Common myeloid progenitor, CD34-positive (primary cell): ENCODE measurements around the gene HNF4A.

Source experiments
- CTCF ChIA-PET: fragments of 350-600 bp; sonication (Branson Sonifier 250); formaldehyde crosslinking; loops from one replicate; lab custom pipeline; 2021; ENCODE audit warnings: antibody characterized with exemption; lab: Charles Lee
- POLR2A ChIA-PET: fragments of 350-600 bp; sonication (Branson Sonifier 250); formaldehyde crosslinking; loops from one replicate; lab custom pipeline; 2021; ENCODE audit warnings: antibody characterized with exemption; lab: Charles Lee
- DNase-seq, 3 donors: peaks; one replicate each; pipeline versions ENCODE4 v3.0.0 to v3.0.0-alpha.2; 2013
- H3K27ac ChIP-seq, 2 experiments: 1 replicate in 1 of 2; 2 replicates in 1 of 2; pipeline ENCODE4 v1.7.0; 2013; ENCODE audit warnings: inconsistent platforms in 2 of 2, low read length in 2 of 2, mild to moderate bottlenecking in 2 of 2, low read depth in 1 of 2, moderate library complexity in 1 of 2; ENCODE audit not compliant: severe bottlenecking in 2 of 2, insufficient read depth in 1 of 2, poor library complexity in 1 of 2
- H3K27me3 ChIP-seq, 5 experiments: replicated peaks in 2 of 5; 1 replicate in 3 of 5; 2 replicates in 2 of 5; pipeline versions ENCODE4 v1.6.1 to v1.7.0; 2013; ENCODE audit warnings: low read length in 4 of 5, mild to moderate bottlenecking in 2 of 5, moderate library complexity in 2 of 5, inconsistent platforms in 1 of 5; ENCODE audit not compliant: insufficient read depth in 5 of 5, control insufficient read depth in 4 of 5
- H3K36me3 ChIP-seq, 4 experiments: 1 replicate in 2 of 4; 2 replicates in 2 of 4; pipeline versions ENCODE4 v1.6.1 to v1.7.0; 2013; ENCODE audit warnings: low read length in 3 of 4, control low read depth in 1 of 4, mild to moderate bottlenecking in 1 of 4; ENCODE audit not compliant: control insufficient read depth in 4 of 4, insufficient read depth in 4 of 4
- H3K4me1 ChIP-seq, 4 experiments: 1 replicate in 3 of 4; 2 replicates in 1 of 4; pipeline versions ENCODE4 v1.6.1 to v1.7.1; 2013; ENCODE audit warnings: low read length in 3 of 4, mild to moderate bottlenecking in 3 of 4, control low read depth in 1 of 4, inconsistent platforms in 1 of 4, moderate library complexity in 1 of 4; ENCODE audit not compliant: control insufficient read depth in 4 of 4, insufficient read depth in 4 of 4; ENCODE audit errors: control extremely low read depth in 1 of 4
- H3K4me3 ChIP-seq, 7 experiments: 1 replicate in 4 of 7; 2 replicates in 3 of 7; pipeline versions ENCODE4 v1.5.1 to v1.7.0; 2013; ENCODE audit warnings: mild to moderate bottlenecking in 7 of 7, low read length in 6 of 7, moderate library complexity in 6 of 7, inconsistent platforms in 2 of 7, low read depth in 2 of 7, control low read depth in 1 of 7; ENCODE audit not compliant: insufficient read depth in 4 of 7, control insufficient read depth in 1 of 7; ENCODE audit errors: extremely low read depth in 1 of 7
- H3K9me3 ChIP-seq, 5 experiments: 1 replicate in 4 of 5; 2 replicates in 1 of 5; pipeline versions ENCODE4 v1.6.1 to v1.7.1; 2013; ENCODE audit warnings: low read length in 4 of 5, mild to moderate bottlenecking in 2 of 5, inconsistent platforms in 1 of 5, low read depth in 1 of 5, moderate library complexity in 1 of 5; ENCODE audit not compliant: control insufficient read depth in 4 of 5, insufficient read depth in 2 of 5; ENCODE audit errors: control extremely low read depth in 1 of 5
- WGBS: methylation state at CpG from one replicate; pipeline ENCODE4 v1.1.5; 2013; ENCODE audit not compliant: insufficient coverage; 5-methylcytosine and 5-hydroxymethylcytosine counted together

The HNF4A gene

GRCh38 chr20:44429419-44430269, 74.1 kb downstream of the HNF4A start:
- H3K27me3 ChIP-seq, result peaks cover 0 to 31% (median 14%) of the 10 kb centered on the region in 5 experiments
- WGBS, result 96% methylated on average over 13 of the region's 17 CpGs
- CTCF ChIA-PET, result no interaction called here

DNA sequence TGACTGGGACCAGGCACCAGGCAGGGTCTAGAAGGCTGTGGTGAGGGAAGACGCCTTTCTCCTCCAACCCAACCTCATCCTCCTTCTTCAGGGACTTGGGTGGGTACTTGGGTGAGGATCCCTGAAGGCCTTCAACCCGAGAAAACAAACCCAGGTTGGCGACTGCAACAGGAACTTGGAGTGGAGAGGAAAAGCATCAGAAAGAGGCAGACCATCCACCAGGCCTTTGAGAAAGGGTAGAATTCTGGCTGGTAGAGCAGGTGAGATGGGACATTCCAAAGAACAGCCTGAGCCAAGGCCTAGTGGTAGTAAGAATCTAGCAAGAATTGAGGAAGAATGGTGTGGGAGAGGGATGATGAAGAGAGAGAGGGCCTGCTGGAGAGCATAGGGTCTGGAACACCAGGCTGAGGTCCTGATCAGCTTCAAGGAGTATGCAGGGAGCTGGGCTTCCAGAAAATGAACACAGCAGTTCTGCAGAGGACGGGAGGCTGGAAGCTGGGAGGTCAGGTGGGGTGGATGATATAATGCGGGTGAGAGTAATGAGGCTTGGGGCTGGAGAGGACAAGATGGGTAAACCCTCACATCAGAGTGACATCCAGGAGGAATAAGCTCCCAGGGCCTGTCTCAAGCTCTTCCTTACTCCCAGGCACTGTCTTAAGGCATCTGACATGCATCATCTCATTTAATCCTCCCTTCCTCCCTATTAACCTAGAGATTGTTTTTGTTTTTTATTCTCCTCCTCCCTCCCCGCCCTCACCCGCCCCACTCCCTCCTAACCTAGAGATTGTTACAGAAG, 75.0 kb downstream of the HNF4A start:
- 97% methylated on average over 5 of the region's 7 CpGs for WGBS
- Histone ChIP-seq H3K4me1 (no peaks in the 10 kb centered on the region), H3K27me3 (peaks cover 0 to 24% (median 14%) of the 10 kb centered on the region in 5 experiments), H3K4me3 (no peak overlapping the region), H3K36me3 (no peaks in the 10 kb centered on the region), H3K27ac (no peak overlapping the region), H3K9me3 (no peaks in the 10 kb centered on the region)
- no peak for DNase-seq
- ChIA-PET CTCF (no interaction called here), POLR2A (no interaction called here)

More at GRCh38 chr20:44429419-44430269, 74.1 kb downstream of the HNF4A start:
- H3K4me1 ChIP-seq, result no peaks in the 10 kb centered on the region
- H3K9me3 ChIP-seq, result no peaks in the 10 kb centered on the region
- no peak overlapping the region for H3K27ac ChIP-seq
- POLR2A ChIA-PET, result no interaction called here
- DNase-seq, result no peak
- no peak overlapping the region for H3K4me3 ChIP-seq
- no peaks in the 10 kb centered on the region for H3K36me3 ChIP-seq

- CTCF ChIA-PET, result no interaction called here
- no peak for DNase-seq
- POLR2A ChIA-PET, result no interaction called here
- Histone ChIP-seq H3K27me3 (peaks cover 0 to 20% (median 10%) of the 10 kb centered on the region in 5 experiments), H3K9me3 (no peaks in the 10 kb centered on the region), H3K36me3 (no peaks in the 10 kb centered on the region), H3K4me1 (no peaks in the 10 kb centered on the region), H3K27ac (no peak overlapping the region), H3K4me3 (no peak overlapping the region)
- WGBS, result 82% methylated on average over 3 of the region's 4 CpGs
These were observed 75.6 kb downstream of the HNF4A start for GRCh38 chr20:44431118-44431501.

DNA sequence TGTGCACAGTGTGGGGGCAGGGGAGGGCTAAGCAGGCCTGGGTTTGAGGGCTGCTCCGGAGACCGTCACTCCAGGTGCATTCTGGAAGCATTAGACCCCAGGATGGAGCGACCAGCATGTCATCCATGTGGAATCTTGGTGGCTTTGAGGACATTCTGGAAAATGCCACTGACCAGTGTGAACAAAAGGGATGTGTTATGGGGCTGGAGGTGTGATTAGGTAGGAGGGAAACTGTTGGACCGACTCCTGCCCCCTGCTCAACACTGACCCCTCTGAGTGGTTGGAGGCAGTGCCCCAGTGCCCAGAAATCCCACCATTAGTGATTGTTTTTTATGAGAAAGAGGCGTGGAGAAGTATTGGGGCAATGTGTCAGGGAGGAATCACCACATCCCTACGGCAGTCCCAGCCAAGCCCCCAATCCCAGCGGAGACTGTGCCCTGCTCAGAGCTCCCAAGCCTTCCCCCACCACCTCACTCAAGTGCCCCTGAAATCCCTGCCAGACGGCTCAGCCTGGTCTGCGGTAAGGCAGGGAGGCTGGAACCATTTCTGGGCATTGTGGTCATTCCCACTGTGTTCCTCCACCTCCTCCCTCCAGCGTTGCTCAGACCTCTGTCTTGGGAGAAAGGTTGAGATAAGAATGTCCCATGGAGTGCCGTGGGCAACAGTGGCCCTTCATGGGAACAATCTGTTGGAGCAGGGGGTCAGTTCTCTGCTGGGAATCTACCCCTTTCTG, 76.2 kb downstream of the HNF4A start:
- CTCF ChIA-PET, result no interaction called here
- 57% methylated on average over 5 of the region's 11 CpGs for WGBS
- H3K36me3 ChIP-seq, result no peaks in the 10 kb centered on the region

DNA sequence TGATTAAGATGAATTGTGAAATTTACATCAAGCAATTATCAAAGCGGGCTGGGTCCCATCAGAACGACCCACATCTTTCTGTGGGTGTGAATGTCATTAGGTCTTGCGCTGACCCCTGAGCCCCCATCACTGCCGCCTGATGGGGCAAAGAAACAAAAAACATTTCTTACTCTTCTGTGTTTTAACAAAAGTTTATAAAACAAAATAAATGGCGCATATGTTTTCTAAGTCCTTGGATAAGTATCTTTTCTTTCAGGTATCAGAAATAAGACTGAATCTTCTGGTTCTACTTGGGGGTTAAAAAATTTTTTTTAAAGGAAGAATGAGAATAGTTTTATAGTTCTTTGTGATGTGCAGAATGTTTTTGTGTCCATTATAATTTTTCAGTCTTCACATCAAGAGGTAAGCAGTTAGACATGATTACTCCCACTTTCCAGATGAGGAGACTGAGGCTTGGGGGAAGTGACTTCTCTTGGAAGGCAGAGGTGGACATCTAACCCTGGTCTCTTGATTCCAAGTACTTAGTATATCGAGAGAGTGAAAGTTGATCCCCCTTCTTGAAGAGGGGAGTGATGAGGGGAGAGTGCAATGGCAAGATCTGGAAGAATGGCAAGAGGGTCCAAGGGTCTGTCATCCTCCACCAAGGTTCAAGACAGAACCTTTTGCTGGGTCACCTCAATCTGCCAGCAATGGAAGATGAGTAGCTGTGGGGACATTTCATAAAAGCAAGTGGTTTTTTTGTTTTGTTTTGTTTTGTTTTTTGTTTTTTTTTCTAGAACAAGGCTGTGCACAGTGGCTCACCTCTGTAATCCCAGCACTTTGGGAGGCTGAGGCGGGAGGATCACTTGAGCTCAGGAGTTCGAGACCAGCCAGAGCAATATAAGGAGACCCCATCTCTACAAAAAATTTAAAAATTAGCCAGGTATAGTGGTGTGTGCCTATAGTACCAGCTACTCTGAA, 77.4 kb downstream of the HNF4A start:
- WGBS, result 90% methylated on average over 2 of the region's 8 CpGs
- ChIA-PET CTCF (interaction anchor here (0.7 kb wide), 1 partner anchor 351 kb away, joined by 3 read pairs; no protein-coding TSS in a partner anchor), POLR2A (no interaction called here)
- no peaks in the 10 kb centered on the region for H3K9me3 ChIP-seq
- no peak overlapping the region for H3K4me3 ChIP-seq
- H3K27ac ChIP-seq, result no peak overlapping the region
- H3K4me1 ChIP-seq, result no peaks in the 10 kb centered on the region
- no peak for DNase-seq
- peaks cover 0 to 19% (median 10%) of the 10 kb centered on the region in 5 experiments for H3K27me3 ChIP-seq
- no peaks in the 10 kb centered on the region for H3K36me3 ChIP-seq

More for the DNA sequence above, 76.2 kb downstream of the HNF4A start:
- no peak overlapping the region for H3K27ac ChIP-seq
- POLR2A ChIA-PET, result no interaction called here
- DNase-seq, result no peak
- no peak overlapping the region for H3K4me3 ChIP-seq
- no peaks in the 10 kb centered on the region for H3K9me3 ChIP-seq
- H3K4me1 ChIP-seq, result no peaks in the 10 kb centered on the region
- peaks cover 0 to 19% (median 10%) of the 10 kb centered on the region in 5 experiments for H3K27me3 ChIP-seq

GRCh38 chr20:44433751-44434538, 78.4 kb downstream of the HNF4A start:
- no peaks in the 10 kb centered on the region for H3K36me3 ChIP-seq
- no peaks in the 10 kb centered on the region for H3K4me1 ChIP-seq
- H3K9me3 ChIP-seq, result no peaks in the 10 kb centered on the region
- H3K4me3 ChIP-seq, result no peak overlapping the region
- no peak for DNase-seq
- POLR2A ChIA-PET, result no interaction called here
- 89% methylated on average over 19 of the region's 24 CpGs for WGBS
- peaks cover 0 to 19% (median 6%) of the 10 kb centered on the region in 5 experiments for H3K27me3 ChIP-seq
- CTCF ChIA-PET, result no interaction called here
- H3K27ac ChIP-seq, result no peak overlapping the region
